Activated CD4-positive, alpha-beta memory T cell treated with anti-CD3 and anti-CD28 coated beads, Interleukin-2, amount 10 ng/mL, durations not matched to agents 7 days and 5 days (primary cell): ENCODE measurements around the gene SYT14. TPM values are rescaled to one million over a fixed set of nuclear protein-coding genes. Genes with fewer than 3 reads are reported as not detected.
"Not testable (repeated sequence)": the region's sequence is repeated elsewhere in the genome, so short reads cannot be mapped to it uniquely, and the experiment has no call there.

ENCODE experiments used
- CTCF ChIA-PET: fragments of 350-600 bp; sonication (Branson Sonifier 250); formaldehyde crosslinking; loops from one replicate; lab custom pipeline; 2021; ENCODE audit warnings: antibody characterized with exemption, inconsistent platforms; lab: Charles Lee
- POLR2A ChIA-PET: fragments of 350-600 bp; sonication (Branson Sonifier 250); formaldehyde crosslinking; loops from one replicate; lab custom pipeline; 2021; ENCODE audit warnings: antibody characterized with exemption; lab: Charles Lee
- DNase-seq: peaks from one replicate; pipeline ENCODE4 v3.0.0-alpha.2; 2020
- H3K27ac Mint-ChIP-seq: one replicate; pipeline ENCODE4 v1.8.0; 2021; ENCODE audit warnings: mild to moderate bottlenecking, mixed read lengths
- H3K27me3 Mint-ChIP-seq: one replicate; pipeline ENCODE4 v1.8.0; 2021; ENCODE audit warnings: mixed read lengths
- H3K36me3 Mint-ChIP-seq: one replicate; pipeline ENCODE4 v1.8.0; 2021; ENCODE audit warnings: low read depth, mixed read lengths
- H3K4me1 Mint-ChIP-seq: one replicate; pipeline ENCODE4 v1.8.0; 2021; ENCODE audit warnings: mixed read lengths
- H3K4me3 Mint-ChIP-seq: one replicate; pipeline ENCODE4 v1.8.0; 2021; ENCODE audit warnings: mild to moderate bottlenecking, mixed read lengths
- H3K9me3 Mint-ChIP-seq: one replicate; pipeline ENCODE4 v1.8.0; 2021; ENCODE audit warnings: mixed read lengths
- total RNA-seq, 2 experiments: library from RNA; stranded (reverse); gene quantifications; one replicate each; pipeline ENCODE4 v1.2.3, GENCODE V29; 2021

SYT14 gene
- total RNA-seq, 2 experiments from 2014 or later, result not detected

DNA sequence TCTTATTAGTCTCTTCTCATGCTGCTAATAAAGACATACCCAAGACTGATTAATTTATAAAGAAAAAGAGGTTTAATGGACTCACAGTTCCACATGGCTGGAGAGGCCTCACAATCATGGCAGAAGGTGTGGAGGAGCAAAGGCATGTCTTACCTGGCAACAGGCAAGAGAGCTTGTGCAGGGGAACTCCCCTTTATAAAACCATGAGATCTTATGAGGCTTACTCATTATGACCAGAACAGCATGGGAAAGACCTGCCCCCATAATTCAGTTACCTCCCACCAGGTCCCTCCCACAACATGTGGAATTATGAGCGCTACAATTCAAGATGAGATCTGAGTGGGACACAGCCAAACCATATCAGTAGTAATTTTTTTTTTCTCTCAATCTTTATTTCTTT is 33.2 kb upstream of the SYT14 start:
- H3K4me1 Mint-ChIP-seq, DNase-seq, H3K27ac Mint-ChIP-seq, H3K27me3 Mint-ChIP-seq, H3K4me3 Mint-ChIP-seq, CTCF ChIA-PET, H3K9me3 Mint-ChIP-seq, H3K36me3 Mint-ChIP-seq: not testable (repeated sequence)
- POLR2A ChIA-PET, result interaction anchor here (1.4 kb wide), 1 partner anchor 8 kb away, joined by 5 read pairs; no protein-coding TSS in a partner anchor

DNA sequence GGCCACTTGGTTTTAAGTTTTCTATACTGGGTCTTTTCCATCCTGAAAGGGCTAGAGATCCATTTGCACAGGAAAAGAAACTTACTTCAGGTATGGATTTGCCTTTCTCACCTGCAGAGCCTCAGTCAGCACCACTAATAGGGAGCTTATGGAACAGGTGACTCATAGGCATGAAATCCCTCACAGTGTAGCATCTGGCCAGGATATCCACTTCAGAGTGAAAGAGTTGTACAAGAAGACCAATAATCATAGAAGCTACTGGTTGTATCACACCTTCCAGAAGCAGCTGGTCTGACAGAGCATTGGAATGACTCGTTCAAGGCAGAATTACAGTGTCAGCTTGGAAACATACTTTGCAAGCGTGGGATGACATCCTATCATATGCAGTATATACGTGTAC is 26.3 kb upstream of the SYT14 start:
- H3K9me3 Mint-ChIP-seq, result no peaks in the 10 kb centered on the region
- POLR2A ChIA-PET, result no interaction called here
- no peaks in the 10 kb centered on the region for H3K36me3 Mint-ChIP-seq
- no peak overlapping the region for H3K27ac Mint-ChIP-seq
- no peak overlapping the region for H3K4me3 Mint-ChIP-seq
- CTCF ChIA-PET, result no interaction called here
- no peaks in the 10 kb centered on the region for H3K27me3 Mint-ChIP-seq
- no peak for DNase-seq
- H3K4me1 Mint-ChIP-seq, result no peaks in the 10 kb centered on the region

DNA sequence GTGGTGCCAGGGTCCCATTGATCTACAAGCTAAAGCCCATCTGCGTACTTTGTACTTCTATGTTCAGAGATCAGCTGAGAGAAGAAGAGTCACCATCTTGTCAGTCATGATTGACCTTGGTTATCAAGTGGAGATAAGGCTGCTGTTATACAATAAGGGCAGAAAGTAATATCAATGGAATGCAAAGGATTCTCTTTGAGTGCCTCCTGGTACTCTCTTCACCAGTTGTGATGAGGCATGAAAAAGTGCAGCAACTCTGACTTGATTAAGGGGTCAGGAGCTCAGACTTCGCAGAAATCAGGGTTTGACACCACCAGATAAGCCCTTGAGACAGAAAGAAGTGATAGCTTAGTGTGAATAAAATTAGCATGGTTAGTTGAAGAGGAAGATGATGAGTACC is 25.7 kb upstream of the SYT14 start:
- Mint-ChIP-seq H3K4me3 (no peak overlapping the region), H3K27ac (no peak overlapping the region), H3K4me1 (no peaks in the 10 kb centered on the region), H3K36me3 (no peaks in the 10 kb centered on the region), H3K9me3 (no peaks in the 10 kb centered on the region), H3K27me3 (no peaks in the 10 kb centered on the region)
- DNase-seq, result no peak
- CTCF ChIA-PET, result no interaction called here
- POLR2A ChIA-PET, result interaction anchor here (1.6 kb wide), 1 partner anchor 8 kb away, joined by 5 read pairs; no protein-coding TSS in a partner anchor

DNA sequence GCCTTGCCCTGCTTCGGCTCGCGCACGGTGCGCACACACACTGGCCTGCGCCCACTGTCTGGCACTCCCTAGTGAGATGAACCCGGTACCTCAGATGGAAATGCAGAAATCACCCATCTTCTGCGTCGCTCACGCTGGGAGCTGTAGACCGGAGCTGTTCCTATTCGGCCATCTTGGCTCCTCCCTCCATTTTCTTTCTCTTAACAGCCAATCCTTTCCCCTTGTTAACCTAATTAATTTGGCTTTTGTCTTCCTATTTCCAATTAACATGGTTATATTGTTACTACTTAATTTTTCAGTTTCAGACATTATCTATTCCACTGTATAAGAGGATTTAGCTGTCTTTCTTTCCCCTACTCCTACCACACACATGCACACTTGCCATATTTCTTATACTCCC is 18.4 kb upstream of the SYT14 start:
- CTCF ChIA-PET, DNase-seq, H3K4me3 Mint-ChIP-seq, H3K4me1 Mint-ChIP-seq, H3K27me3 Mint-ChIP-seq, POLR2A ChIA-PET, H3K9me3 Mint-ChIP-seq, H3K27ac Mint-ChIP-seq, H3K36me3 Mint-ChIP-seq: not testable (repeated sequence)

DNA sequence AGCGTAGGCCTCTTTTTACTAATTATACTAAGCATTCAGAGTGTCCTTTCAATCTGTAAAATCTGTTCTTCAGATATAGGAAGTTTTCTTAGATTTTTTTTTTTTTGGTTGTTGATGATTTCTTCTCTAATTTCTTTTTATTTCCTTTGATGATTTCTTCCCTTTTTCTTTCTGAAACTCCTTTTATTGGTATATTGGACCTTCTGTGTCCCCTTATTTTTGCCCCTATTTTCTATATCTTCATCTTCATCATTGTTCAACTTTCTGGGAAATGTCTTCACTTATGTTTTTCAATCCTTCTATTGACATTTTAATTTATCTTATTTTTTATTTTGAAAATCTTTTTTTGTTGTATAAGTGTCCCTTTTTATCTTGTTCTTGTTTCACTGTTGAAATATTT is 17.2 kb upstream of the SYT14 start:
- Mint-ChIP-seq H3K9me3 (no peaks in the 10 kb centered on the region), H3K4me1 (no peaks in the 10 kb centered on the region), H3K27me3 (peaks cover 3% of the 10 kb centered on the region), H3K27ac (no peak overlapping the region), H3K36me3 (no peaks in the 10 kb centered on the region), H3K4me3 (no peak overlapping the region)
- ChIA-PET CTCF (no interaction called here), POLR2A (no interaction called here)
- no peak for DNase-seq

DNA sequence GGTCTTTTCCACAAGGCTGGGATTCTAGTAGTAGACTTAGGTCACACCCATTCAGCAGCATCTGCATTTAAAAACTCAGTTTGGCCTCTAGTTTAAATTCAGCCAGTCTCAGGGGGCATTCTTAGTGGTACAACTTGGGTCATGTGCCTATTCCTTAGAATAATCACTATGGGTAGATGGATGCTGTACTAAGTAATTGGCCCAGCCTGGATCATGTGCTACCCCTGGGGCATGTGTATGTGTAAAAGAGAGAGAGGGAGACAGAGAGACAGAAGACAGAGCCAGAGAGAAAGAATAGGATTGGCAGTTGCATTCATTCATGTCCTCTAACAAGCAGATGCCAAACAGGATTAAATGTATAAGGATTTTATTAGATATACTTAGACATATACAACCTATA is 13.6 kb upstream of the SYT14 start:
- H3K9me3 Mint-ChIP-seq, result no peaks in the 10 kb centered on the region
- no peak overlapping the region for H3K4me3 Mint-ChIP-seq
- no peaks in the 10 kb centered on the region for H3K4me1 Mint-ChIP-seq
- no peak for DNase-seq
- no peak overlapping the region for H3K27ac Mint-ChIP-seq
- H3K36me3 Mint-ChIP-seq, result no peaks in the 10 kb centered on the region
- CTCF ChIA-PET, result no interaction called here
- POLR2A ChIA-PET, result interaction anchor here (0.6 kb wide), 1 partner anchor 30 kb away, joined by 3 read pairs; no protein-coding TSS in a partner anchor
- peaks cover 3% of the 10 kb centered on the region for H3K27me3 Mint-ChIP-seq

DNA sequence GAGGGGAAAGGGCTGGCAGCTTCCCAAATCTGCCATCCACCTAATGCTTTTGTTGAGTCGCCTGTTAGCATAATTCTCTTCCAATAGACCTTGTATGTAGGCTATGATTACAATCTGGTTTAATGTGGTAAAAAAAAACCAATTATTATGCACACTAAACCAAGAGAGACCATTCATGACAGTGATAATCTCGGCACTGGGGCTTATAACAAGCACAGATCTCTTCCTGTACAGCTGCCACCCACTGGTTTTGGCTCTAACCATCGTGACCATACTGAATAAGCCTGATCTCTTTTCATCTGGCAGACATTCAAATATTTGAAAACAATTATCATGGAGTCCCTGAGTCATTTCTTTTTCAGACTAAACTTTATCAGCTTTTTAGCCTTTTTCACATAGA is 12.0 kb upstream of the SYT14 start:
- Mint-ChIP-seq H3K36me3 (no peaks in the 10 kb centered on the region), H3K4me3 (no peak overlapping the region), H3K27ac (no peak overlapping the region), H3K27me3 (peaks cover 7% of the 10 kb centered on the region), H3K9me3 (no peaks in the 10 kb centered on the region), H3K4me1 (no peaks in the 10 kb centered on the region)
- ChIA-PET CTCF (no interaction called here), POLR2A (no interaction called here)
- no peak for DNase-seq

DNA sequence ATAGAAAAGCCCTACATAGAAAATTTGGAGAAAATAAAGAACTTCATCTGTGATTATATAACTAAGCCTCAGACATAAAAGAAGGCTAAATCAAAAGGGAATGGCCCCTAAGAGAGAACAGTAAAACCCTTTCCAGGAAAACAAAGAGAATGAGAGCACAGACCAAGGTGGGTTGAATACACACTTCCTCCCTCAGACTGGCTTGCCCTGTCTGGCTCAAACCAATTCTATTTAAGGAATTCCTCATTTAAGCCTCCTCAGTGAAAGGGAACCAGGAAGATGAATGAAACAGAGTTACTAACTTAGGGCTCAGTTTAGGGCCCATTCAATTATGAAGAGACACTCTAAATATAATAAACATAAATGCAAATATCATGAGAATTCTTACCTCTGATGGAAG is 10.6 kb upstream of the SYT14 start:
- H3K27me3 Mint-ChIP-seq, result peaks cover 9% of the 10 kb centered on the region
- no peaks in the 10 kb centered on the region for H3K4me1 Mint-ChIP-seq
- POLR2A ChIA-PET, result no interaction called here
- CTCF ChIA-PET, result no interaction called here
- no peak overlapping the region for H3K27ac Mint-ChIP-seq
- H3K4me3 Mint-ChIP-seq, result no peak overlapping the region
- H3K9me3 Mint-ChIP-seq, result no peaks in the 10 kb centered on the region
- DNase-seq, result no peak
- no peaks in the 10 kb centered on the region for H3K36me3 Mint-ChIP-seq

DNA sequence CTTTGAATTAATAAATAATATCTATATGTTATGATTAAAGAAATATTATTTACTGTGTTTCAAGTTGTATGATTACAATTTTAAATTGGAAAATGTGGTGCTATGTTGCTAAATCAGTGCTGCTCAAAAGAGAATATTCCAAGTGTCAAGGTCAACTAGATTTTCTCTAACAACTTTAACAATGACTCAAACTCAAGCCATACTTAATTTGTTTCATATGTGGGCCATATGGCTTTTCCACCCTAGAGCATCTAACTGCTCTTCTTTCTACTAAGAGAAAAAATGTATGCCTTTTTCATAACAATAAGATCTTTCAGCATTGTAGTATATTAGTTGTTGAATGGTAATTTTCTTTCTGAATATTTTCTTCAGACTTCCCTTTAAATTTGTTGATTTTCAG is 8.3 kb upstream of the SYT14 start:
- H3K27me3 Mint-ChIP-seq, result peaks cover 20% of the 10 kb centered on the region
- no peaks in the 10 kb centered on the region for H3K9me3 Mint-ChIP-seq
- ChIA-PET CTCF (no interaction called here), POLR2A (no interaction called here)
- H3K4me1 Mint-ChIP-seq, result no peaks in the 10 kb centered on the region
- no peaks in the 10 kb centered on the region for H3K36me3 Mint-ChIP-seq
- H3K27ac Mint-ChIP-seq, result no peak overlapping the region
- no peak overlapping the region for H3K4me3 Mint-ChIP-seq
- DNase-seq, result no peak

DNA sequence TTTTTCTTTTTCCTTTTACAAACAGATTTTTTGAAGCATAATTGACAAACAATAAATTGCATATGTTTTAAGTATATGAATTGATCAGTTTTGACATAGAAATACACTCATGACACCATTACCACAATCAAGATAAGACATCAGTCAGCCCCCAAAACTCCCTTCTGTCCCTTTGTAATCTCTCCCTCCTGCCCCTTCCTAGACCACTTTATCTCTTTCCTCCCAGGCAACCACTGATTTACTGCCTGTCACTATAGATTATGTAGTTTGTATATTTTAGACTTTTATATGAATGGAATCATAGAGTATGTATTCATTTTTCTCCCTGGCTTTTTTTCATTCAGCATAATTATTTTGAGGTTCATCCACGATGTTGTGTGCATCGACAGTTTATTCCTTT is 6.9 kb upstream of the SYT14 start:
- CTCF ChIA-PET, result no interaction called here

DNA sequence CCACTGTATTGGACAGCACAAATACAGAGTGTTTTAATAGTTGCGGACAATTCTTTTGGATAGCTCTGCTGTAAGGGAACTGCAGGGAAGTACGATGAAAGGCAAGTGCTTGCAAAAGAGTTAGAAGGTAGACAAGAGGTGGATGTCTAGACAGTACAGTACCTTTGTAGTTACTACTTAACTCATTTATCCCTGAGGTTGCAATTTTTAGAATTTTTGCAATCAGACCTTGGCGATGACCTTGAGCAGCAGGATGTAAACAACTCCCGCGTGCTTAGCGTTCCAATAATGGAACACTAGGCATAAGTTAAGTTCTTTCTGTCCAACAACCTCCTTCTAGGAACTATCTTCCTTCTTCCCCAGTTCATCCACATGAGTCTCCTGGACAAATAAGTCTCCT is 1.9 kb upstream of the SYT14 start:
- Mint-ChIP-seq H3K27ac (no peak overlapping the region), H3K27me3 (peaks cover 49% of the 10 kb centered on the region), H3K9me3 (no peaks in the 10 kb centered on the region), H3K4me3 (no peak overlapping the region), H3K4me1 (peaks cover 10% of the 10 kb centered on the region), H3K36me3 (no peaks in the 10 kb centered on the region)
- no peak for DNase-seq
- CTCF ChIA-PET, result interaction anchor here (1.2 kb wide), 1 partner anchor 36 kb away, joined by 3 read pairs; no protein-coding TSS in a partner anchor
- POLR2A ChIA-PET, result no interaction called here

More for the DNA sequence above, 6.9 kb upstream of the SYT14 start:
- Mint-ChIP-seq H3K4me1 (no peaks in the 10 kb centered on the region), H3K4me3 (no peak overlapping the region), H3K36me3 (no peaks in the 10 kb centered on the region), H3K27ac (no peak overlapping the region), H3K9me3 (no peaks in the 10 kb centered on the region), H3K27me3 (peaks cover 18% of the 10 kb centered on the region)
- DNase-seq, result no peak
- POLR2A ChIA-PET, result no interaction called here

DNA sequence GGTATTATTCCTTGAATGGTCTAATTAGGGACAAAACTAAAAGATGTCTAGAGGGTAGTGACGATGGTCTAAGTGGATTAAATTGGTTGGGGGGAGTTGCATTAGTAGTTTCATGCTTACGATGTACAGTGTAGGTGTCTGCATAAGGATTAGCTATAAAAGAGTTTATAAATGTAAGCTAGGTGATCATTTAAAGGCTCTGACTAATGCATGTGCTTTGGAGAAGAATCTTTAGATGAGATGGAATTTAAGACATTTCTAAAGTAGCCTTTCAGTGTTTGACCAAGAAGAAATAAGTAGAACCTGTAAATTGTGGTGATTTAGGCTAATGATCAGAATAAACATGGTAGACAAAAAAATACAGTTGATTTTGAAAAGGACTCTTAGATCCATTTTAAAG is 7.4 kb downstream of the SYT14 start:
- CTCF ChIA-PET, result no interaction called here

DNA sequence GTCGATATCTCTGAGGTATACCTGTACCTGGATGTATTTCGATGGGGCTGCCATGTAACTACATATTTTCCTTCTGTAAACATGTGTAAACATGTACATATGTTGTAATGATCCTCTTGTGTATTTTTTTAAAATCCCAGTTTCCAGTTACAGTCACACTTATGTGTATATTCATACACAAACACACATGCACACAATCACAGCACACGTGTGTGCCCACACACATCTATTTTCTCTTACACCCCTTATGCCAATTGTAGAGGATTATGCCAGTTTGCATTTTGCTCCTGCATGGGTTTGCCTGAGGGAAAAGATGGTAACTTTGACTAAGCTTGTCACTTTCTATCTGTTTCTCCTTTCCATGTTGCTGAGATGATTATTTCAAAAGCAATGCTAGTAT is 10.1 kb downstream of the SYT14 start:
- ChIA-PET CTCF (no interaction called here), POLR2A (no interaction called here)
- no peak overlapping the region for H3K27ac Mint-ChIP-seq
- no peaks in the 10 kb centered on the region for H3K36me3 Mint-ChIP-seq
- peaks cover 10% of the 10 kb centered on the region for H3K27me3 Mint-ChIP-seq
- H3K4me3 Mint-ChIP-seq, result no peak overlapping the region
- H3K4me1 Mint-ChIP-seq, result no peaks in the 10 kb centered on the region
- no peaks in the 10 kb centered on the region for H3K9me3 Mint-ChIP-seq
- no peak for DNase-seq

More for the DNA sequence above, 7.4 kb downstream of the SYT14 start:
- POLR2A ChIA-PET, result no interaction called here
- H3K4me1 Mint-ChIP-seq, result no peaks in the 10 kb centered on the region
- no peaks in the 10 kb centered on the region for H3K9me3 Mint-ChIP-seq
- no peak overlapping the region for H3K27ac Mint-ChIP-seq
- DNase-seq, result no peak
- no peak overlapping the region for H3K4me3 Mint-ChIP-seq
- no peaks in the 10 kb centered on the region for H3K36me3 Mint-ChIP-seq
- H3K27me3 Mint-ChIP-seq, result peaks cover 14% of the 10 kb centered on the region

DNA sequence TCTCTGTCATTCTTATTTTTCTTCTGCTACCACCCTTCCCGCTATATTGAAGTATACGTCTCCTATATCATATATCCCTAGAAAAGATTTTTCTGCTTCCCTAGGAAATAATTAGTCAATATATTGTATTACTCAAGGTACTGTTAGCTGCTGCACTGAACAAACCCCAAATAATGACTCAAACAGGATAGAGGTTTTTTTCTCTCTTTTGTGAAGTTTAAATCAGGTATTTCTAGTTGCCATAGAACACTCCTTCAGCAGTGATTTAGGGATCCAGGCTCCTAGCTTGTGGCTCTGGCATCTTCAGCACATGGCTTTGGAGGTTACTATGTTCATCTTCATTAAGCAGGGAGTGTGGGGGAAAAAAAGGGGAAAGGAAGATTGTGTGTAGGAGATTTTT is 18.1 kb downstream of the SYT14 start:
- CTCF ChIA-PET, result no interaction called here

More for the DNA sequence above, 18.1 kb downstream of the SYT14 start:
- peaks cover 10% of the 10 kb centered on the region for H3K27me3 Mint-ChIP-seq
- H3K4me1 Mint-ChIP-seq, result no peaks in the 10 kb centered on the region
- H3K36me3 Mint-ChIP-seq, result no peaks in the 10 kb centered on the region
- no peak overlapping the region for H3K4me3 Mint-ChIP-seq
- POLR2A ChIA-PET, result no interaction called here
- H3K27ac Mint-ChIP-seq, result no peak overlapping the region
- DNase-seq, result no peak
- H3K9me3 Mint-ChIP-seq, result no peaks in the 10 kb centered on the region
